VCaP (cell line): Measurements from ENCODE around the gene PLSCR5.

Experiments
- H3K27ac ChIP-seq: fragments of 450-650 bp; 2 replicates; pipeline ENCODE4 v1.5.1; 2017
- TF ChIP-seq, protein P1 (sequence below): fragments of 450-650 bp; conservative IDR thresholded peaks from 2 replicates; pipeline ENCODE4 v1.5.1; 2017; ENCODE audit warnings: mild to moderate bottlenecking, moderate library complexity

The PLSCR5 gene

DNA sequence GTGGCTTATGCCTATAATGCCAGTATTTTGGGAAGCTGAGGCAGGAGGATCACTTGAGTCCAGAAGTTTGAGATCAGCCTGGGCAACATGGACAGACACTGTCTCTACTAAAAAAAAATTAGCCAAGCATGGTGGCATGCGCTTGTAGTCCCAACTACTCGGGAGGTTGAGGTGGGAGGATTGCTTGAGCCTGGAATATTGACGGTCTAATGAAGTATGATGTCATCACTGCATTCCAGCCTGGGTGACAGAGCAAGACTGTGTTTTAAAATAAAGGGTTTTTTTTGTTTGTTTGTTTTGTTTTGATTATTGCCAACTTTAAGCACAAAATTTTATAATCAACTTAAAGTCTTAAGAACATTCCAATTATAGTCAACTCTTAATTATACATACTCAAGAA lies 67.5 kb downstream of the PLSCR5 start:
- TF ChIP-seq, protein P1, sequence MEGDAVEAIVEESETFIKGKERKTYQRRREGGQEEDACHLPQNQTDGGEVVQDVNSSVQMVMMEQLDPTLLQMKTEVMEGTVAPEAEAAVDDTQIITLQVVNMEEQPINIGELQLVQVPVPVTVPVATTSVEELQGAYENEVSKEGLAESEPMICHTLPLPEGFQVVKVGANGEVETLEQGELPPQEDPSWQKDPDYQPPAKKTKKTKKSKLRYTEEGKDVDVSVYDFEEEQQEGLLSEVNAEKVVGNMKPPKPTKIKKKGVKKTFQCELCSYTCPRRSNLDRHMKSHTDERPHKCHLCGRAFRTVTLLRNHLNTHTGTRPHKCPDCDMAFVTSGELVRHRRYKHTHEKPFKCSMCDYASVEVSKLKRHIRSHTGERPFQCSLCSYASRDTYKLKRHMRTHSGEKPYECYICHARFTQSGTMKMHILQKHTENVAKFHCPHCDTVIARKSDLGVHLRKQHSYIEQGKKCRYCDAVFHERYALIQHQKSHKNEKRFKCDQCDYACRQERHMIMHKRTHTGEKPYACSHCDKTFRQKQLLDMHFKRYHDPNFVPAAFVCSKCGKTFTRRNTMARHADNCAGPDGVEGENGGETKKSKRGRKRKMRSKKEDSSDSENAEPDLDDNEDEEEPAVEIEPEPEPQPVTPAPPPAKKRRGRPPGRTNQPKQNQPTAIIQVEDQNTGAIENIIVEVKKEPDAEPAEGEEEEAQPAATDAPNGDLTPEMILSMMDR, result no peak
- H3K27ac ChIP-seq, result no peak overlapping the region

DNA sequence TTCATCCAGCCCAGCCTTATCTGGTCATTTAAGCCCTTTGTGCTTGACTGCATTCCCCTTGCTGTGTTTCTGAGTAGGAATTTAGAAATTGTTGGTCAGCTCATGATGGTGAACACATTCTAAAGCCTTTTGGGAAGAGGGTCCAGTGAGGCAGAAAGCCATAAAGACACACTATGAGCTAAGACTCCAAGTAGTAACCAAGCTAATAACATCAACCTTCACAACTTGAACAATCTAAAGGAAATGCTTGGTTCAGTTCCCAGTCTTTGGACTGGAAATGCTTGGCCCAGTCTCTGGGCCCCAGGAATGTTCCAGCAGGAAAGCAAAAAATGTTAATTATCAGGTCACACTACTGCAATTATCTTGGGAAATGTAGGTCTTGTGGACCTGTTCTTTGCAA lies 68.5 kb downstream of the PLSCR5 start:
- H3K27ac ChIP-seq, result no peak overlapping the region
- TF ChIP-seq, protein P1, result no peak
